ENCODE data around the gene INVS. TPM values are rescaled to one million over a fixed set of nuclear protein-coding genes. Genes with fewer than 3 reads are reported as not detected.

INVS gene
- total RNA-seq, 4 donors from 2014 or later = 8.3 to 14.4 (median 10.8) TPM

GRCh38 chr9:100106616-100107015 lies 7.6 kb downstream of the INVS start:
- intact Hi-C loops (cut with DNase I; ENCODE audit: low total_unique reads) = no loop called here
- 88% methylated on average over 2 of the region's 2 CpGs for WGBS, 2 donors

GRCh38 chr9:100108559-100108958 lies 9.5 kb downstream of the INVS start:
- intact Hi-C loops (cut with DNase I; ENCODE audit: low total_unique reads) = no loop called here
- 43 to 62% methylated on average over 2 of the region's 2 CpGs for WGBS, 2 donors
- no peak for TF ChIP-seq POLR2A (IDR thresholded peaks at IDR 0.05)
- TF ChIP-seq CTCF (IDR thresholded peaks at IDR 0.05) = no peak
- no peak for DNase-seq (ENCODE audit: low spot score in 2 of 2)
- H3K4me3 ChIP-seq (ENCODE audit: low read depth, poor library complexity, severe bottlenecking) = no peak overlapping the region

More at GRCh38 chr9:100106616-100107015, 7.6 kb downstream of the INVS start:
- DNase-seq (ENCODE audit: low spot score in 2 of 2) = no peak
- no peak for TF ChIP-seq CTCF (IDR thresholded peaks at IDR 0.05)
- H3K4me3 ChIP-seq (ENCODE audit: low read depth, poor library complexity, severe bottlenecking) = no peak overlapping the region

- intact Hi-C loops (cut with DNase I; ENCODE audit: low total_unique reads) = no loop called here
- no peak for TF ChIP-seq CTCF (IDR thresholded peaks at IDR 0.05)
- no peak for TF ChIP-seq POLR2A (IDR thresholded peaks at IDR 0.05)
- H3K4me3 ChIP-seq (ENCODE audit: low read depth, poor library complexity, severe bottlenecking) = no peak overlapping the region
- DNase-seq (ENCODE audit: low spot score in 2 of 2) = peak; percentile 73 to 93
- 46 to 52% methylated on average over 4 of the region's 4 CpGs for WGBS, 2 donors
These were observed 12.2 kb downstream of the INVS start for GRCh38 chr9:100111235-100111634.

- DNase-seq (ENCODE audit: low spot score in 2 of 2) = no peak
- intact Hi-C loops (cut with DNase I; ENCODE audit: low total_unique reads) = no loop called here
- WGBS, 2 donors = 96 to 97% methylated on average over 2 of the region's 2 CpGs
- H3K4me3 ChIP-seq (ENCODE audit: low read depth, poor library complexity, severe bottlenecking) = no peak overlapping the region
- TF ChIP-seq CTCF (IDR thresholded peaks at IDR 0.05) (no peak), POLR2A (IDR thresholded peaks at IDR 0.05) (no peak)
These were observed 13.8 kb downstream of the INVS start for GRCh38 chr9:100112677-100113336.

GRCh38 chr9:100117316-100117715 lies 18.3 kb downstream of the INVS start:
- WGBS, 2 donors = 98 to 100% methylated on average over 23 to 25 of the region's 25 CpGs
- DNase-seq (ENCODE audit: low spot score in 2 of 2) = no peak
- intact Hi-C loops (cut with DNase I; ENCODE audit: low total_unique reads) = no loop called here

More at GRCh38 chr9:100117316-100117715, 18.3 kb downstream of the INVS start:
- no peak overlapping the region for H3K4me3 ChIP-seq (ENCODE audit: low read depth, poor library complexity, severe bottlenecking)
- TF ChIP-seq CTCF (IDR thresholded peaks at IDR 0.05) (no peak), POLR2A (IDR thresholded peaks at IDR 0.05) (no peak)
